AG04450 (cell line): ENCODE results near the gene KCNQ5. TPM values are rescaled to one million over a fixed set of nuclear protein-coding genes. Genes with fewer than 3 reads are reported as not detected.

ENCODE experiments used
- CTCF ChIA-PET: fragments of 300-600, 350-600 bp; formaldehyde crosslinking; extraction: SDS; loops from one replicate; lab custom pipeline; 2022; ENCODE audit warnings: antibody characterized with exemption, inconsistent platforms; lab: Charles Lee
- POLR2A ChIA-PET: fragments of 350-600 bp; formaldehyde crosslinking; extraction: SDS; loops from one replicate; lab custom pipeline; 2021; ENCODE audit warnings: antibody characterized with exemption, inconsistent platforms; lab: Yijun Ruan, JAX
- DNase-seq: peaks from one replicate; pipeline ENCODE4 v3.0.0-alpha.2; 2011; ENCODE audit warnings: low read depth, low spot score
- H3K27ac ChIP-seq: one replicate; pipeline ENCODE4 v1.5.1; 2012; ENCODE audit warnings: low read depth, low read length, control low read depth
- H3K27me3 ChIP-seq: one replicate; pipeline ENCODE4 v1.6.0; 2012; ENCODE audit warnings: low read length; ENCODE audit not compliant: control insufficient read depth, insufficient read depth
- H3K4me3 ChIP-seq: 2 replicates; pipeline ENCODE4 v1.5.1; 2011; ENCODE audit warnings: mild to moderate bottlenecking, low read depth, low read length, control low read depth
- H3K9me3 ChIP-seq: 2 replicates; pipeline ENCODE4 v1.5.1; 2012; ENCODE audit warnings: low read length; ENCODE audit not compliant: control insufficient read depth, insufficient read depth
- CTCF ChIP-seq: IDR thresholded peaks from 2 replicates; pipeline ENCODE4 v1.5.1; 2011; ENCODE audit warnings: low read depth, low read length, control low read depth, inconsistent platforms
- polyA plus RNA-seq: library from polyadenylated mRNA; depleted of rRNA; stranded (reverse); fragments of >200 nt; gene quantifications from 2 replicates; pipeline ENCODE4 v1.2.3, GENCODE V29; 2011

Gene KCNQ5
- polyA plus RNA-seq, 1 experiment = 0.52 TPM

- Histone ChIP-seq H3K9me3 (no peaks in the 10 kb centered on the region), H3K27ac (no peak overlapping the region), H3K4me3 (no peak overlapping the region), H3K27me3 (no peaks in the 10 kb centered on the region)
- ChIA-PET POLR2A (no interaction called here), CTCF (no interaction called here)
- no peak for DNase-seq
- TF ChIP-seq CTCF = no peak
Observed at GRCh38 chr6:72654071-72654621, 32.3 kb downstream of the KCNQ5 start.

GRCh38 chr6:72657407-72658197 is 35.7 kb downstream of the KCNQ5 start:
- H3K9me3 ChIP-seq = no peaks in the 10 kb centered on the region
- TF ChIP-seq CTCF = no peak
- DNase-seq = no peak
- no peak overlapping the region for H3K27ac ChIP-seq
- H3K4me3 ChIP-seq = no peak overlapping the region
- ChIA-PET POLR2A (no interaction called here), CTCF (no interaction called here)
- no peaks in the 10 kb centered on the region for H3K27me3 ChIP-seq

- Histone ChIP-seq H3K9me3 (no peaks in the 10 kb centered on the region), H3K4me3 (no peak overlapping the region), H3K27me3 (no peaks in the 10 kb centered on the region), H3K27ac (no peak overlapping the region)
- CTCF ChIA-PET = interaction anchor here (1.4 kb wide), 1 partner anchor 470 kb away, joined by 3 read pairs; no protein-coding TSS in a partner anchor
- no peak for TF ChIP-seq CTCF
- POLR2A ChIA-PET = no interaction called here
- no peak for DNase-seq
Observed at GRCh38 chr6:72659754-72660153, 37.9 kb downstream of the KCNQ5 start.

- Histone ChIP-seq H3K27me3 (no peaks in the 10 kb centered on the region), H3K27ac (no peak overlapping the region), H3K4me3 (no peak overlapping the region), H3K9me3 (no peaks in the 10 kb centered on the region)
- no peak for DNase-seq
- TF ChIP-seq CTCF = no peak
- CTCF ChIA-PET = no interaction called here
- POLR2A ChIA-PET = no interaction called here
Observed at GRCh38 chr6:72661411-72661810, 39.5 kb downstream of the KCNQ5 start.

GRCh38 chr6:72665599-72665998 is 43.7 kb downstream of the KCNQ5 start:
- ChIA-PET CTCF (no interaction called here), POLR2A (no interaction called here)
- Histone ChIP-seq H3K4me3 (no peak overlapping the region), H3K27me3 (no peaks in the 10 kb centered on the region), H3K9me3 (no peaks in the 10 kb centered on the region), H3K27ac (no peak overlapping the region)
- no peak for DNase-seq
- no peak for TF ChIP-seq CTCF
